Raji (cell line): Measurements from ENCODE around the gene LINGO4.

ENCODE experiments used
- POLR2A ChIP-seq: IDR thresholded peaks from 2 replicates; pipeline ENCODE4 v1.6.1; 2011; ENCODE audit warnings: low read depth, low read length, control low read depth; ENCODE audit not compliant: insufficient read depth

LINGO4 gene

DNA sequence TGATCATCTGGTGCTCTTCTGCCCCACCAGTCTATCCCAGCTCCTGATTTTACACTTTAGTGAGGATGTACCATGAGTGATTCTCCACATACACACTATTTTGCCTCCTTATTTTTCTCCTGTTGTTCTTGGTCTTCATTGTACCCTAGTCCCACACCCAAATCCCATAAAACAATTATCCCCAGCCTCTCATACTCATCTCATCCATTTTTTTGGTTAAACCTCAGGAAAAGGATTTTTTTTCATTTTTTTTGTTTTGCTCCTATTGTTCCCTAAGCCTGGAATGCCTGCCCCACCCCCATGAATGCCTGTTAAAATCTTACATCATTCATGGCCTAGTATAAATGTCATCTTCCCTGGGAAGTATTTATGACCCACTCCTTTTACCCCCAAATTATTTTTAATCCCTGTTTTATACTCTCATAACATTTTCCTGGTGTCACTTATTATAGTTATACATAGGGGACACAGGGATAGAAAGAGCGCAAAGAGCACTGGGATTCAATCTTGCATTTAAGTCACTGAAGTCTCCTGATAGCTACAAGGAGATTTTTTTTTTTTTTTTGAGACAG lies 4.9 kb upstream of the LINGO4 start:
- TF ChIP-seq POLR2A = no peak

- no peak for TF ChIP-seq POLR2A
These were observed 4.2 kb upstream of the LINGO4 start for GRCh38 chr1:151809290-151809984.

DNA sequence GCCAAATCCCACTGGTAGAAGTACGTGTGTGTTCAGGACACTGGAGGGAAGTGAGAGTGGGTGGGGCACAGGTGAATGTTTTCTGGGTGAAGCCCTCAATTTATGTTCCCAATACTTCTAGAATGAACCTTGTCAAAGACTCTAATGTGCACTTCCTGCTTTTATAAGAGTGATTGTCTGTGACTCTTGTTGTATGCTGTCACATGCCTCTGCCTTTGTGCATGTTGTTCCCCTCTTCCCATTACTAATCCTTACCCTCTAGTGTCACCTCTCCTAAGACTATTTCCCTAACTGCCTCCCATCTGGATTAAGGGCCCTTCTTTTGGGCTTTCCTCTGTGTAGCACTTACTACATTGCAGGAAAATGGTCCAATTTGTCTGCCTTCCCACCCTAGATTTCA lies 2.5 kb upstream of the LINGO4 start:
- TF ChIP-seq POLR2A = no peak

- TF ChIP-seq POLR2A = no peak
These were observed 1.9 kb upstream of the LINGO4 start for GRCh38 chr1:151807131-151807530.

GRCh38 chr1:151806170-151806569 lies 951 bp upstream of the LINGO4 start:
- TF ChIP-seq POLR2A = no peak

GRCh38 chr1:151803915-151804314 lies 1.3 kb downstream of the LINGO4 start:
- no peak for TF ChIP-seq POLR2A

DNA sequence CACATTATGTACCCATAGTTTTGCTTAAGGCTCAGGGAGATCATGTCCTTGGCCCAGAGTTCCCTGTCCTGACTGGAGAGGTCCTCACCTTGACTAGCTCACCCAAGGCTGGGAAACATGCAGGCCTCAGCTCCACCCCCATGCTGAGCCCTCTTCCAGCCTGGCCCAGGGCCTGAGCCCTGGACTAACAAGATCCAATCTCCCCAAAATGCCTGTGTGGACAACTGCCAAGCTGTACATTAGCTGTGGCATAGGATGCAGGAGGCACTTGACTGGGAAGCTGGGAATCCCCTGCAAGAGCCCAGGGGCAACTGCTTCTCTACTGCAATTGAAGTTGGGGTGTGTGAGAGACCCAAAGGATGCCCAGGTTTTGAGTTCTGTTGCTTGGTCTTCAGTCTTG lies 2.1 kb downstream of the LINGO4 start:
- TF ChIP-seq POLR2A = no peak

GRCh38 chr1:151802372-151802771 lies 2.8 kb downstream of the LINGO4 start:
- TF ChIP-seq POLR2A = no peak

DNA sequence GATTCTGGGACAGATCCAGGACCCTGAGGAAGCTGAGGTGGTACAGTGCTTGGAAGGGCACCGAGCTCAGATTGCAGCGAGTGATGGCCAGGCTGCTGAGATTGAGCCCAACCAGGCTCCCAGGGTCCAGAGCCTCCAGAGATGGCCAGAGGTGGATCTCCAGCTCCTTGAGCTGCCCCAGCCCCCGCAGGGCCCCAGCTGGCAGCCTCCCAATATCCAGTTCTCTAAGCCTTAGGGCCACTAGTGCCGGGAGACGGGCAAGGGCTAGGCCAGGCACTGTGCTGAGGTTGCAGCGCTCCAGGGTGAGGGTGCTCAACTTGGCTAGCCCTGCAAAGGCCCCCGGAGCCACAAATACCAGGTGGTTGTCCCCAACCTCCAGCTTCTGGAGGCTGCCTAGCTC lies 3.4 kb downstream of the LINGO4 start:
- TF ChIP-seq POLR2A = no peak

DNA sequence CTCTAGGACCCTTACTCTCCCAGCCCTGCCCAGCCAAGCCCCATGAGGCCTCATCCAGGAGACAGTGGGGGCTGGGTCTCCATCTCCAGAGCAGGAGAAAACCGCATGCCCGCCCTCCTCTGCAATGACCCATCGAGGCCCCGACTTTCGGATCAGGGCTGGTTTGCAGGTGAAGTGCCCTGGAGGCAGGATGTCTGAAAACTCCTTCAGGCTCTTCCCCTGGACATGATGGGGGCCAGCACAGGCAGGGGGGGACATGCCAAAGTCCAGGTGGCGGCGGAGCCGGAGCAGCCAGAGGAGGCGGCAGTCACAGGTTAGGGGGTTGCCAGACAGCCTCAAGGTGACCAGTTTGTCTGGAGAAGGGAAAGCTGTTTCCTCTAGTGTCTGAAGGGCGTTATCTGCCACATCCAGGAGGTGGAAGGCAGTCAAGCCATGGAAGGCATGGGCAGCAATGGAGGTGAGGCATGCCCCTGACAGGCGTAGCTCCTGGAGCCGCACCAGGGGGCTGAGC lies 3.9 kb downstream of the LINGO4 start:
- no peak for TF ChIP-seq POLR2A

GRCh38 chr1:151800830-151801229 lies 4.4 kb downstream of the LINGO4 start:
- TF ChIP-seq POLR2A = no peak

GRCh38 chr1:151799179-151800022 lies 5.8 kb downstream of the LINGO4 start:
- no peak for TF ChIP-seq POLR2A

GRCh38 chr1:151798571-151798970 lies 6.6 kb downstream of the LINGO4 start:
- TF ChIP-seq POLR2A = no peak

DNA sequence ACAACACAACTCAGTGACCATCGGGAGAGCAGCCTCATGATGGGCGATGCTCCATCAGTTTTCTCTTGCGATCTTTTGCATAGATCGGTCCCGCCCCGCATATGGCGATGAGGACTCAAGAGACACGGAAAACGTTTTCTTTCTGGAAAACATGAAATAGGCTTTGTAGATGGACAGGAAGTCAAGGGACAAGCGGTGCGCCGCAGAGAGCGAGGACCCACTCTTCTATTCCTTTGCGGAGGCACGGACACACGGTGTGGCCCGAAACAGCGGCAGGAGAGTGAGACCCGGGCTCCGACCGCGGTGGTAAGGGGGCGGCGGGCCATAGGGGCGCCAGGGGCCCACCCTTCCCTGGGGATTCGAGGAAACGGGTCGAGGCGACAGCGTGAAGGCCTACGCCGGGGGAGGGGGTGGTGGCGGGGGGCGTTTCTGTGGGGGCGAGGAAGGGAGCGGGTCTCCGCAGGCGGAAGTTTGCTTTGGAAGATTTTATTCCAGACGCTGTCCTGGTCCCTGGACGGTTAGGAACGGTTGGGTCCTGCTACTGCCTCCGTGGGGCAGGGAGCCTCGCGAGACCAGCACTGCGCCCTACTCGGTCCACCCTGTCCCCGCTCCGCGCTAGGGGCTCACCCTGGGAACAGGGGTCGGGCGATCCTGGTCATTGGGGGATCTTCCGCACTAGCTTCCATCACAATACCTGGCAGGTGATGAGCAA lies 14.1 kb downstream of the LINGO4 start:
- no peak for TF ChIP-seq POLR2A
